ENCODE measurements around the gene MAPKBP1. TPM values are rescaled to one million over a fixed set of nuclear protein-coding genes. Genes with fewer than 3 reads are reported as not detected.

The MAPKBP1 gene
- total and polyA plus RNA-seq, 12 donors, result 3.4 to 27.2 (median 13.3) TPM

DNA sequence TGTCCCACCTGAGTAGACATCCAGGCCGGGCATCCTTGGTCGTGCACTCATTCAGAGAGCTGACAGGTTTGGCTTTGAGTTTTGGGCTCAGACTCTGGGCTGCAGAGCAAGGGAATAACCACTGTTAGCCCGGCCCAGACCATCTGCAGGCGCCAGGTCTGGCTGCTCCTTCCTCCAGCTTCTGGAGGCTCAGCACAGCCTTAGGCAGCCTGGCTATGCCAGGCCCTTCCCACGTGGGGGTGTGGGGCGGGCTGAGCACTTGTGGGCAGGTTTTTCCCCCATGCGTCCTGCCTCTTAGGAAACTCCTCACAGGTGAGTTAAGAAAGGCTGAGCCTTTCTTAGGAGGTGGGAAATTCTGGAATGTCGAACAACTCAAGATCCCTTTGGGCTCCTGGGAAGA, 75.6 kb downstream of the MAPKBP1 start:
- DNase-seq (no peak), ATAC-seq (peak in 1 of 8 donors; percentile 8)
- Histone ChIP-seq H3K9me3 (no peaks in the 10 kb centered on the region), H3K4me1 (no peaks in the 10 kb centered on the region), H3K4me3 (no peak overlapping the region), H3K27me3 (no peaks in the 10 kb centered on the region), H3K27ac (no peak overlapping the region), H3K36me3 (peaks cover 0 to 43% (median 24%) of the 10 kb centered on the region in 9 donors)
- WGBS, 2 donors, result 74 to 81% methylated on average over 8 of the region's 8 CpGs
- TF ChIP-seq, protein P1, sequence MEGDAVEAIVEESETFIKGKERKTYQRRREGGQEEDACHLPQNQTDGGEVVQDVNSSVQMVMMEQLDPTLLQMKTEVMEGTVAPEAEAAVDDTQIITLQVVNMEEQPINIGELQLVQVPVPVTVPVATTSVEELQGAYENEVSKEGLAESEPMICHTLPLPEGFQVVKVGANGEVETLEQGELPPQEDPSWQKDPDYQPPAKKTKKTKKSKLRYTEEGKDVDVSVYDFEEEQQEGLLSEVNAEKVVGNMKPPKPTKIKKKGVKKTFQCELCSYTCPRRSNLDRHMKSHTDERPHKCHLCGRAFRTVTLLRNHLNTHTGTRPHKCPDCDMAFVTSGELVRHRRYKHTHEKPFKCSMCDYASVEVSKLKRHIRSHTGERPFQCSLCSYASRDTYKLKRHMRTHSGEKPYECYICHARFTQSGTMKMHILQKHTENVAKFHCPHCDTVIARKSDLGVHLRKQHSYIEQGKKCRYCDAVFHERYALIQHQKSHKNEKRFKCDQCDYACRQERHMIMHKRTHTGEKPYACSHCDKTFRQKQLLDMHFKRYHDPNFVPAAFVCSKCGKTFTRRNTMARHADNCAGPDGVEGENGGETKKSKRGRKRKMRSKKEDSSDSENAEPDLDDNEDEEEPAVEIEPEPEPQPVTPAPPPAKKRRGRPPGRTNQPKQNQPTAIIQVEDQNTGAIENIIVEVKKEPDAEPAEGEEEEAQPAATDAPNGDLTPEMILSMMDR (IDR thresholded peaks at IDR 0.05), result no peak
- intact Hi-C loops (cut with DNase I), result no loop called here

DNA sequence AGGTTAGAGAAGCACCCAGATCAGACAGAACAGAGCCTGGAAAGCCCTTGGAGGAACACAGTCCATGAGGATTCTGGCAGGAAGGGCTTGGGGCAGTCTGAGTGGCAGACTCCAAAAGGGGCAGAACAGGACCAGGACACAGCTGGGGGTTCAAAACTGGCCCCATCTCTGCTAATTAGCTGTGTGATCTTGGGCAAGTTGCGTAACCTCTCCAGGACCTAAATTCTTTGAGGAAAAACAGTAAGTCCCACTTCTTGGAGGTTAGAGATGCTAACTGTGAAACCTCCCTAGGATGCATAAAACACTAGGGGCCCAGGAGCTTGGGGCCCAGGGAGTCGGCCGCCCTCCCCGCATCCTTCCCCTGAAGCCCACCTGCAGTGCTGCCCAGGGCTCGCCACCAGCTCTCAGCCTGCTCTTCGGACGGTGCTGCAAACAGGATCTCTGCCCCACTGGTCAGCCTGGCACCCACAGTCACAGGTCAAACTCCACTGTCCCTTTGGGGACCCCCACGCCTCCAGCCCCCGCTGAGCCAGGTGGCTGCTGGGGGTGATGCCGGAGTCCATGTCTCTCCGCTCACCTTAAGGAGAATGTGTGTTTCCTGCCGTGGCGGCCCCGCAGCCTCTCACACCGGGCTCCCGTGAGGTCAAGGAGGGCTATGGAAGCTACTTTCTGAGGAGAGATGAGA, 76.3 kb downstream of the MAPKBP1 start:
- intact Hi-C loops (cut with DNase I), result no loop called here
- Histone ChIP-seq H3K27ac (no peak overlapping the region), H3K4me3 (no peak overlapping the region), H3K27me3 (no peaks in the 10 kb centered on the region), H3K4me1 (no peaks in the 10 kb centered on the region), H3K36me3 (peaks cover 0 to 35% (median 24%) of the 10 kb centered on the region in 9 donors), H3K9me3 (no peaks in the 10 kb centered on the region)
- TF ChIP-seq, protein P1 (IDR thresholded peaks at IDR 0.05), result no peak
- ATAC-seq, result no peak
- DNase-seq, result no peak
- 76 to 86% methylated on average over 16 of the region's 16 CpGs for WGBS, 2 donors

DNA sequence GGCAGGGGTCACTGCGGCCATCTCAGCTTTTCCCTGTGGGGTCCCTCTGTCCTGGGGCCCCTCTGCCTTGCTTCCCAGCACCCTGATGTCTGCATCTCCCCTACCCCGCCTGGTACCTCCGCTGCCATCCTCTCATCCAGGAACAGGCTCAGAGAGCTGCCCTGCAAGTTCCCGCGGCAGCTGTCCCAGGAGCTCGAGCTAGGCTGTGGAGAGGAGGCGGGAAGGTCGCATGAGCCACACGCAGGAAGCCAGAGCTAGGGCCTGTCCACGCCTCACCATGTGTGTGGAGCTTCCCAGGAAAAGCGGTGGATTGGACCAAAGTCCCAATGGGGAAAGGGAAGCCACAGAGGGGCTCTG, 76.9 kb downstream of the MAPKBP1 start:
- TF ChIP-seq, protein P1 (IDR thresholded peaks at IDR 0.05), result no peak
- H3K27ac ChIP-seq, result no peak overlapping the region
- H3K4me1 ChIP-seq, result no peaks in the 10 kb centered on the region
- intact Hi-C loops (cut with DNase I), result no loop called here
- H3K4me3 ChIP-seq, result no peak overlapping the region
- no peaks in the 10 kb centered on the region for H3K27me3 ChIP-seq
- H3K36me3 ChIP-seq, result peaks cover 0 to 30% (median 21%) of the 10 kb centered on the region in 9 donors
- DNase-seq (no peak), ATAC-seq (peak in 1 of 8 donors; percentile 3)
- no peaks in the 10 kb centered on the region for H3K9me3 ChIP-seq
- 53 to 64% methylated on average over 11 of the region's 11 CpGs for WGBS, 2 donors

DNA sequence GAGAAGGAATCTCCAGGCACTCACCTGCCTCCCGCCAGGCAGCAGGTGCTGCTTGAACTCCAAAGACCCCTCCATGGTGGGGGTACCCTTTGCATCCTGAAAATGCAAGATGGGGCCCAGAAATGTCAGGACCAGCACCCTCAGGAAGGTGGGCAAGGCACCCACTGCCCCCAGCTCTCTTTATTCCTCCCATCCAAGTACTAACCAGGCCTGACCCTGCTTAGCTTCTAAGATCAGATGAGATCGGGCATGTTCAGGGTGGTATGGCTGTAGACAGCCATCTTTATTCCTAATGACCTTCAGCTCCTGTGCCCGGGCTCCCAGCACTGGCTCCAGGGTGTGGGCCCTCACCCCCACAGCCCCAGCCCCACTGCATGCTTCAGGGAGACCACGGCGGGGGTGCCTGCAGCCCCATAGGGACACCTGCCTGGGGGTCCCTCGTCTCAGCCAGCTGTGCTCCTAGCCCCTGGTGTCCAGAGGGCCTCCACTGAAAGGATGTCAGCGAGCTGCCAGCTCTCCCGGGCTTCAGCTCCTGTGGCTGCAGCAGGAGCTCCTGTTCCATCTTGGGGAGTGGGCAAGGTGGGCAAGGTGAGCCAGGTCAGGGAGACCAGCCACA, 77.6 kb downstream of the MAPKBP1 start:
- H3K36me3 ChIP-seq, result peaks cover 0 to 23% (median 14%) of the 10 kb centered on the region in 9 donors
- H3K4me3 ChIP-seq, result no peak overlapping the region
- no peaks in the 10 kb centered on the region for H3K9me3 ChIP-seq
- H3K27ac ChIP-seq, result no peak overlapping the region
- TF ChIP-seq, protein P1 (IDR thresholded peaks at IDR 0.05), result no peak
- WGBS, 2 donors, result 85 to 89% methylated on average over 8 of the region's 8 CpGs
- intact Hi-C loops (cut with DNase I), result no loop called here
- no peaks in the 10 kb centered on the region for H3K27me3 ChIP-seq
- ATAC-seq, result no peak
- DNase-seq, result no peak
- H3K4me1 ChIP-seq, result no peaks in the 10 kb centered on the region

Data from heart right ventricle (tissue), 16 donors.